ENCODE results near the gene L3MBTL1.

The L3MBTL1 gene

DNA sequence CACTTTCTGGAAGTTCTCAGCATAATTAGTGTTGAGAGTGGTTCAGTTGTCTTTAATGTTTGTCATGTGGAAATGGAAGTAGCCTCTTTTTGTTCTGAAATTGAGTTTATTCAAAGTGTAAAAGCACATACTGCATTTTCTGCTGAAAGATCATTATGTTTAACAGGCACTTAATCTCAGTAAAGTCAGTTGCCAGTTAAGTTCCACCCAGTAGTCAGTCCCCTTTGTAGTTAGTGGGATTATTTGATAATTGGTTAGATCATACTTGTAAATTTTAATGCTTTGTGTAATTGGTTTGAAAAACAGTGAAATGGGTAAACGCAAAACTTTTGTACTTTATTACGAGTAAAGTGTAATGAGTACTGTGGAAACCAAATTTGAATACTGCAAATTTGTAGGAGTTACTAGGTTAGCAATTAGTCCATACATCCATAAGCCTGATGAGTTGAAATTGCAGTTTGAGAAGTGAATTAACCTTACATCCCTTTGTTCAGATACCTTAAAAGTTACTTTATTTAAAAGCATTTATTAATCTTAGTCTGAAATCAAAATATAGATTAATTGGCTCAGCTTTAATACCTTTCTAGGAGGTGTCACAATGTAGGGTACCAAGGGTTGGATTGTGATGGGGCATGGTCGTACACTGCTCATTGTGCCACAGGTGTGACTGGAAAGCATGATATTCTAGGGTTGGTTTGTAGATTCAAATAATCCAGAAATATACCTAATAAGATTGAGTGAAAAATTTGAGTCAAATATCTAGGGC is 45.4 kb upstream of the L3MBTL1 start:
- H3K4me3 ChIP-seq (ENCODE audit: low read depth, low read length): no peak overlapping the region
- no peak for DNase-seq (ENCODE audit: low read depth)
- TF ChIP-seq, protein P1, sequence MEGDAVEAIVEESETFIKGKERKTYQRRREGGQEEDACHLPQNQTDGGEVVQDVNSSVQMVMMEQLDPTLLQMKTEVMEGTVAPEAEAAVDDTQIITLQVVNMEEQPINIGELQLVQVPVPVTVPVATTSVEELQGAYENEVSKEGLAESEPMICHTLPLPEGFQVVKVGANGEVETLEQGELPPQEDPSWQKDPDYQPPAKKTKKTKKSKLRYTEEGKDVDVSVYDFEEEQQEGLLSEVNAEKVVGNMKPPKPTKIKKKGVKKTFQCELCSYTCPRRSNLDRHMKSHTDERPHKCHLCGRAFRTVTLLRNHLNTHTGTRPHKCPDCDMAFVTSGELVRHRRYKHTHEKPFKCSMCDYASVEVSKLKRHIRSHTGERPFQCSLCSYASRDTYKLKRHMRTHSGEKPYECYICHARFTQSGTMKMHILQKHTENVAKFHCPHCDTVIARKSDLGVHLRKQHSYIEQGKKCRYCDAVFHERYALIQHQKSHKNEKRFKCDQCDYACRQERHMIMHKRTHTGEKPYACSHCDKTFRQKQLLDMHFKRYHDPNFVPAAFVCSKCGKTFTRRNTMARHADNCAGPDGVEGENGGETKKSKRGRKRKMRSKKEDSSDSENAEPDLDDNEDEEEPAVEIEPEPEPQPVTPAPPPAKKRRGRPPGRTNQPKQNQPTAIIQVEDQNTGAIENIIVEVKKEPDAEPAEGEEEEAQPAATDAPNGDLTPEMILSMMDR (IDR thresholded peaks at IDR 0.05; ENCODE audit: low read depth, low read length, missing control alignments): no peak
- in situ Hi-C loops (cut with HindIII; ENCODE audit: low sequenced_read_pairs): no loop called here

- in situ Hi-C loops (cut with HindIII; ENCODE audit: low sequenced_read_pairs): no loop called here
- DNase-seq (ENCODE audit: low read depth): no peak
- H3K4me3 ChIP-seq (ENCODE audit: low read depth, low read length): no peak overlapping the region
- TF ChIP-seq, protein P1 (IDR thresholded peaks at IDR 0.05; ENCODE audit: low read depth, low read length, missing control alignments): no peak
These were observed 44.6 kb upstream of the L3MBTL1 start for GRCh38 chr20:43462660-43463526.

DNA sequence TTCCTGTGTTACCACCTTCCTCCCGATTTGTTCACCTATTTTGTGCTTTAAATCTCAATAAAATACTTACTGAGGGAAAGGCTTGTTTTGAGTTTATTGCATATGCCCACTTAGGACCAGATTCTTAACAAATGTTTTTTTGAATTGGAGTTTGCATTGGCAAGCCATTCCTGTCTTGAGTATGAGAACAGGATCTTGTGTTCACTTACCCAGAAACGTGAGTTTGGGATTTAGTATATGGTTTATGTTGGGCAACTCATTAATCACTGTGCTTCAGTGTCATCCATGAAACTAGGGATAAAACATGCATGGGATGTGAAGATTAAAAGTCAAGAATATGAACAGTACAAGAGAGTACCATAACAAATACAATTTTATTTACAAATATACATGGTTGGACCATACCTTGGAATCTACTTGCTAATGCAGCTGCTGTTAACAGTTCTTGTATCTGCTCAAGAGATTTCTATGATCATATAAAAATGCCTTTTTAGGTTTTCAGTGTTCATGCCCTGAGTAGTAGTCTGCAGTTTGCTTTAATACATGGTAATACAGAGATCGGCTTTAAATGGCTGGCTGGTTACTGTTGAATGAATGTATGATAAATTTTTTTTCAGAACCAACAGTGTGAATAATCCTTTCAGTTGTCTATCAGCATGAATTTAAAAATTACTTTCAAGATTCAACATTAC is 43.8 kb upstream of the L3MBTL1 start:
- H3K4me3 ChIP-seq (ENCODE audit: low read depth, low read length): no peak overlapping the region
- in situ Hi-C loops (cut with HindIII; ENCODE audit: low sequenced_read_pairs): no loop called here
- TF ChIP-seq, protein P1 (IDR thresholded peaks at IDR 0.05; ENCODE audit: low read depth, low read length, missing control alignments): no peak
- no peak for DNase-seq (ENCODE audit: low read depth)

- DNase-seq (ENCODE audit: low read depth): no peak
- in situ Hi-C loops (cut with HindIII; ENCODE audit: low sequenced_read_pairs): no loop called here
- TF ChIP-seq, protein P1 (IDR thresholded peaks at IDR 0.05; ENCODE audit: low read depth, low read length, missing control alignments): no peak
- H3K4me3 ChIP-seq (ENCODE audit: low read depth, low read length): no peak overlapping the region
These were observed 43.2 kb upstream of the L3MBTL1 start for GRCh38 chr20:43464219-43464790.

- in situ Hi-C loops (cut with HindIII; ENCODE audit: low sequenced_read_pairs): no loop called here
- DNase-seq (ENCODE audit: low read depth): no peak
- TF ChIP-seq, protein P1 (IDR thresholded peaks at IDR 0.05; ENCODE audit: low read depth, low read length, missing control alignments): no peak
- no peak overlapping the region for H3K4me3 ChIP-seq (ENCODE audit: low read depth, low read length)
These were observed 41.9 kb upstream of the L3MBTL1 start for GRCh38 chr20:43465625-43465943.

DNA sequence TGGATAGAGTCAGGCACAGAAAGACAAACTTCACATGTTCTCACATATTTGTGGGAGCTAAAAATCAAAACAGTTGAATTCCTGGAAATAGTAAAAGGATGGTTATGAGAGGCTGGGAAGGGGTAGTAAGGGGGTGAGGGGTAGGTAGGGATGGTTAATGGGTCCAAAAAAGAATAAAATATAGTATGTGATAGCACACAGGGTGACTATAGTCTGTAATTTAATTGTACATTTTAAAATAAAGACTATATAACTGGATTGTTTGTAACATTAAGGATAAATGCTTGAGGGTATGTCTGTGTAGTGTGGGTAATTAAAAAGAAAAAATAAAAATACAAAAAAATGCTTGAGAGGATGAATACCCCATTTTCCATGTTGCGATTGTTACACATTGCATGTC is 39.9 kb upstream of the L3MBTL1 start:
- TF ChIP-seq, protein P1 (IDR thresholded peaks at IDR 0.05; ENCODE audit: low read depth, low read length, missing control alignments): no peak
- no peak overlapping the region for H3K4me3 ChIP-seq (ENCODE audit: low read depth, low read length)
- in situ Hi-C loops (cut with HindIII; ENCODE audit: low sequenced_read_pairs): no loop called here
- DNase-seq (ENCODE audit: low read depth): no peak

All from astrocyte of the cerebellum (primary cell).